AG04450 (cell line): ENCODE measurements around the gene PALS1. TPM values are rescaled to one million over a fixed set of nuclear protein-coding genes. Genes with fewer than 3 reads are reported as not detected.

Source experiments
- CTCF ChIA-PET: fragments of 300-600, 350-600 bp; formaldehyde crosslinking; extraction: SDS; loops from one replicate; lab custom pipeline; 2022; ENCODE audit warnings: antibody characterized with exemption, inconsistent platforms; lab: Charles Lee
- POLR2A ChIA-PET: fragments of 350-600 bp; formaldehyde crosslinking; extraction: SDS; loops from one replicate; lab custom pipeline; 2021; ENCODE audit warnings: antibody characterized with exemption, inconsistent platforms; lab: Yijun Ruan, JAX
- DNase-seq: peaks from one replicate; pipeline ENCODE4 v3.0.0-alpha.2; 2011; ENCODE audit warnings: low read depth, low spot score
- H3K27ac ChIP-seq: one replicate; pipeline ENCODE4 v1.5.1; 2012; ENCODE audit warnings: low read depth, low read length, control low read depth
- H3K27me3 ChIP-seq: one replicate; pipeline ENCODE4 v1.6.0; 2012; ENCODE audit warnings: low read length; ENCODE audit not compliant: control insufficient read depth, insufficient read depth
- H3K4me3 ChIP-seq: 2 replicates; pipeline ENCODE4 v1.5.1; 2011; ENCODE audit warnings: mild to moderate bottlenecking, low read depth, low read length, control low read depth
- H3K9me3 ChIP-seq: 2 replicates; pipeline ENCODE4 v1.5.1; 2012; ENCODE audit warnings: low read length; ENCODE audit not compliant: control insufficient read depth, insufficient read depth
- CTCF ChIP-seq: IDR thresholded peaks from 2 replicates; pipeline ENCODE4 v1.5.1; 2011; ENCODE audit warnings: low read depth, low read length, control low read depth, inconsistent platforms
- polyA plus RNA-seq: library from polyadenylated mRNA; depleted of rRNA; stranded (reverse); fragments of >200 nt; gene quantifications from 2 replicates; pipeline ENCODE4 v1.2.3, GENCODE V29; 2011

PALS1 gene
- polyA plus RNA-seq, 1 experiment: 31.1 TPM

GRCh38 chr14:67245104-67245503 lies 3.9 kb downstream of the PALS1 start:
- Histone ChIP-seq H3K27me3 (no peaks in the 10 kb centered on the region), H3K9me3 (no peaks in the 10 kb centered on the region; the same call in 1 of the 2 replicates), H3K4me3 (no peak overlapping the region), H3K27ac (no peak overlapping the region)
- CTCF ChIA-PET: no interaction called here
- no peak for TF ChIP-seq CTCF
- POLR2A ChIA-PET: no interaction called here
- DNase-seq: no peak

DNA sequence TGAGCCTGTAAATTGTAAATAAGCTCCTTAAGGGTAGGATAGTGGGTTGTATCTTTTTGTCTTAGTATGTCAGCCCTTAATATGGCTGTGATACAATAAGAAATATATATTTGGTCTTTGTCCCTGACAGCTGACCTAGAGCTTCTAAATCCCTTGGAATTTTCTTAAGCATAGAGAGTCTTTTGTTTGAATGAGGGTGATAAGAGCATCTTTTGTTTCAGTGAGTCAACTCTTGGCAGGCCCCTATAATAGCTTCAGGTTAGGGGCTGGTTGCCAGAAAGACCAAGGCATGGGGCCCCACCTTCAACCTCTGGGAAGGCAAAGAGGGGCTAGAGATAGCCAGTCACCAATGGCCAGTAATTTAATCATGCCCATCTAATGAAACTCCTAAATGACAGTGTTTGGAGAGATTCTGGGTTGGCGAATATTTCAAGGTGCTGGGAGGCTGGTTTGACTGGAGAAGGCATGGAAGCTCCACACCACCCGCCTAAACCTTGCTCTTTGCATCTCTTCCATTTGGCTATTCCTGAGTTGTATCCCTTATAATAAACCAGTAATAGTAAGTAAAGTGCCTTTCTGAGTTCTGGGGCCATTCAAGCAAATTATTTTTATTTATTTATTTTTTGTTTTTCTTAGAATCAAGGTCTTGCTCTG lies 10.5 kb downstream of the PALS1 start:
- ChIA-PET POLR2A (no interaction called here), CTCF (interaction anchor here (1.0 to 1.7 kb wide), 2 partner anchors 86 to 108 kb away, joined by 3 to 6 read pairs; partner anchors contain the start of genes ATP6V1D and EIF2S1)
- no peak overlapping the region for H3K27ac ChIP-seq
- no peak for DNase-seq
- no peak for TF ChIP-seq CTCF
- H3K4me3 ChIP-seq: no peak overlapping the region
- no peaks in the 10 kb centered on the region for H3K9me3 ChIP-seq
- H3K27me3 ChIP-seq: no peaks in the 10 kb centered on the region

DNA sequence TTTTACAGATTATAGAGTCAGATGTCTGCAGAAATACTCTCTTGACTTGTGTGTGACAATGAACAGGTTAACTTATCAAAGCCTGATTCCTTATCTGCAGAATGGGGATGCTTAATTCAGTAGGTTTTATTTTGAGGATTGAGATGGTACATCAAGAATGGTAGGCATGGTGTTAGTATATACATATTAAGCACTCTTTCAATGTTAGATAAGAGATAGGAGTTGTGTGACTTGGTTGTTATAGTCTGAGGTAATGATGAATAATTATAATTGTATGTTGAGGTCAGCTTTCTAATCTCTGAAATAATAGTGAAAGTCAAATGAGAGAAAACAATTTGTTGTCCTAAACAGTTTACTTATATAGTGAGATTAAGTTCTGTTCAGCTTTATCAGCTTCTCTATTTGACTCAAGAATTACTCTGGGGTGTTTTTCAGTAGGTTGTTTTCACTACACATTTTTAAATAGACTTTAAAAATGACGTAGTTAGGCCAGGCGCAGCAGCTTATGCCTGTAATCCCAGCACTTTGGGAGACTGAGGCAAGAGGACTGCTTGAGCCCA lies 11.9 kb downstream of the PALS1 start:
- DNase-seq: no peak
- Histone ChIP-seq H3K4me3 (no peak overlapping the region), H3K27ac (no peak overlapping the region), H3K27me3 (no peaks in the 10 kb centered on the region), H3K9me3 (no peaks in the 10 kb centered on the region)
- POLR2A ChIA-PET: no interaction called here
- no peak for TF ChIP-seq CTCF
- CTCF ChIA-PET: interaction anchor here (1.4 to 1.7 kb wide), 2 partner anchors 32 to 107 kb away, joined by 6 read pairs; partner anchors contain the start of genes ATP6V1D and EIF2S1

GRCh38 chr14:67257906-67258305 lies 16.7 kb downstream of the PALS1 start:
- CTCF ChIA-PET: no interaction called here
- TF ChIP-seq CTCF: no peak
- POLR2A ChIA-PET: no interaction called here
- Histone ChIP-seq H3K27me3 (no peaks in the 10 kb centered on the region), H3K4me3 (no peak overlapping the region), H3K27ac (no peak overlapping the region), H3K9me3 (no peaks in the 10 kb centered on the region)
- no peak for DNase-seq

- Histone ChIP-seq H3K27ac (no peak overlapping the region), H3K27me3 (no peaks in the 10 kb centered on the region), H3K9me3 (no peaks in the 10 kb centered on the region; the same call in 1 of the 2 replicates), H3K4me3 (no peak overlapping the region)
- CTCF ChIA-PET: interaction anchor here (0.5 to 1.9 kb wide), 3 partner anchors 25 to 753 kb away, joined by 3 to 5 read pairs (median 5); partner anchors contain the start of gene ATP6V1D
- DNase-seq: no peak
- TF ChIP-seq CTCF: no peak
- POLR2A ChIA-PET: no interaction called here
Measured at GRCh38 chr14:67260965-67261364, 19.7 kb downstream of the PALS1 start.
